ENCODE results near the gene LAPTM5. TPM values are rescaled to one million over a fixed set of nuclear protein-coding genes. Genes with fewer than 3 reads are reported as not detected.
A peak's percentile ranks its signal among the peaks of the same experiment; 100 is the strongest.

LAPTM5 gene
- total and polyA plus RNA-seq, 10 of the 15 experiments (the other 5 are each of a cell fraction or from before 2014, with no cell fraction given) = 24.1 to 1,034 (median 687) TPM

- TF ChIP-seq ZBTB40 (IDR thresholded peaks at IDR 0.05; ENCODE audit: borderline replicate concordance) (no peak), USF2 (IDR thresholded peaks at IDR 0.05; ENCODE audit: borderline replicate concordance, low read depth, low read length) (no peak), MEF2B (IDR thresholded peaks at IDR 0.05; ENCODE audit: partially characterized antibody, poor library complexity, severe bottlenecking) (no peak), ETV6 (conservative IDR thresholded peaks at IDR 0.05 in 1 of 2, IDR thresholded peaks at IDR 0.05 in 1 of 2; ENCODE audit: borderline replicate concordance in 1 of 2, low read depth in 1 of 2) (no peak), ZNF622 (IDR thresholded peaks at IDR 0.05) (no peak), CHD2 (IDR thresholded peaks at IDR 0.05; ENCODE audit: borderline replicate concordance, low read depth, low read length) (no peak), FOXK2 (IDR thresholded peaks at IDR 0.05) (no peak), BCLAF1 (IDR thresholded peaks at IDR 0.05) (0 out of 2 replicates have a peak, but pooled peaks have one; percentile 62), ZNF687 (IDR thresholded peaks at IDR 0.05) (no peak; the same call in 1 of the 2 replicates), POLR2A (IDR thresholded peaks at IDR 0.05; ENCODE audit: low read depth, low read length) (no peak; the same call in 1 of the 2 replicates), NFYA (IDR thresholded peaks at IDR 0.05; ENCODE audit: borderline replicate concordance, low read depth, low read length) (no peak), ZBED1 (IDR thresholded peaks at IDR 0.05; ENCODE audit: borderline replicate concordance) (no peak), E2F4 (IDR thresholded peaks at IDR 0.05; ENCODE audit: low read depth, low read length) (no peak)
These were observed 5.5 kb downstream of the LAPTM5 start (continued) for GRCh38 chr1:30751830-30752650.

Data from GM12878 (cell line).